Stimulated activated CD8-positive, alpha-beta memory T cell treated with anti-CD3 and anti-CD28 coated beads, Interleukin-12 subunit alpha, Interleukin-12 subunit beta, amount 100 ng/mL, for 4 hours (primary cell): Measurements from ENCODE around the gene GEN1.

Experiments
- DNase-seq: peaks from one replicate; pipeline ENCODE4 v3.0.0-alpha.2; 2020; ENCODE audit warnings: low read depth

Gene GEN1

DNA sequence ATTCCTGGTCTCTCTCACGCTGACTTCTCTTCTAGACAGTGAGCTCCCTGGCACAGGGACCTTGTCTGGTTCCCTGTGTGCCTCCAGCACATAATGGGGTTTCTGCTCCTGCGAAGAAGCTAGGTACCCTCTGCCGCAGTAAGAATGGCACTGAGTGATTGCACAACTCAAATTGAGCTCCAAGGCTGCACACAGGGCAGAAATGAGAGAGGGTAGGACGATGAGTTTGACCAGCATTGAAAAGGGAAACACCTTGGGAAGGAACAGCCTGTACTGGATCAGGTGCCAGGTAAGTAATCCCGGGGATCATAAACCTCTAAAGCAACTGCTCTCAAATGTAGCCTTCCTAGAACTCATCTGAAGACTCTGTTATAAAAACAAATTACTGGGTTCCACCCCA is 41.4 kb downstream of the GEN1 start:
- no peak for DNase-seq

DNA sequence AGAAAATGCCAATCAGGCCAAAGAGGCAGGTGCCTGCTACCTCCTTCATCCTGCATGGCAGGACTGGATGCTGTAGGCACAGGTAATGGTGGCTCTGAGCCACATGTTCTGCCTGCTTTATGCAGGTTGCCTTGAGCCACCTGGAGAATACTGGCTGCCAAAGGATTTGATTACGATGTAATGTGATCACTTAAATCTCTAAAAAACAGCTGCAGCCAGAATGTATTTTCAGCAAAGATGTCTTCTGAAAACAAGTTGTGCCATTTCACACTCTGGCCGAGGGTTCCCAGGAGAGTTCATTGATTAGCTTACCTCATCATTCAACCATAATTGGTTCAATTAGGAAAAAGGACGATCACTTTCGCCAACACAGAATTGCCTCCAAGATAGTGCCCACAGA is 44.4 kb downstream of the GEN1 start:
- no peak for DNase-seq

DNA sequence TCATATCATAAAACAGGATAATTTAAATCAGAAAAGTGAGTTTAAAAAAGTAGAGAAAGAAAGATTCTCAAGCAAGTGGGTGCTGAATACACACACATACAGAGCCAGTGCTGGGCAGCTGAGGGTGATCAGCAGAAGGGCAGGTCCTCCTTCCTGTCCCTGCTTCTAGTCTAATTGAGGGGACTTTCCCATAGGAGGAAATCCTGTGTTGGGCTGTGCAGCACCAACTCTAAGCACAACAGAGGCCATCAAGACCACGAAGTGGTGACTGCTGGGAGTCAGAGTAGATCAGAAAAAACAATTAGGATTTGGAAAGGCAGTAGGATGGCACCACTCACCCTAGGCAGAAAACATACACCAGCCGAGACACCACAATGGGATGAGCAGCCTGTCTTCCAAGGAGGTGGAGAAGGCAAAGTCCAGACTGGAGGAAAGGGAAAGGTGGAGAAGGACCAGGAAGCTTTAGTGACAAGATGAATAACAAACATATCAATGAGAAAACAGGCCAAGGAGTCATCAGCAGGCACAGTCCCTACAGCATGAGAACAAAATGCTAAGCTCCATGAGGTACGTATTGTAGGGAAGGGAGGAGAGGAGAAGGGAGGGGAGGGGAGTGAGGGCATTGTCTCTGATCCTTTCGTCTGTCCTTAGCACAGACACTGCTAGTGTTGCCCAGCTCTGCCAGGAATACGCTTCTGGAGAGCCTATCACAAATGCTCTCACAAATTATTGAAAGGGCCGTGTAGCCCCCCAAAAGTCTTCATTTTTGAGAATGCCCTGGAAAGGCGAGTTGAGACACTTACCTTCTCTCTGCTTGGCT is 45.6 kb downstream of the GEN1 start:
- no peak for DNase-seq

DNA sequence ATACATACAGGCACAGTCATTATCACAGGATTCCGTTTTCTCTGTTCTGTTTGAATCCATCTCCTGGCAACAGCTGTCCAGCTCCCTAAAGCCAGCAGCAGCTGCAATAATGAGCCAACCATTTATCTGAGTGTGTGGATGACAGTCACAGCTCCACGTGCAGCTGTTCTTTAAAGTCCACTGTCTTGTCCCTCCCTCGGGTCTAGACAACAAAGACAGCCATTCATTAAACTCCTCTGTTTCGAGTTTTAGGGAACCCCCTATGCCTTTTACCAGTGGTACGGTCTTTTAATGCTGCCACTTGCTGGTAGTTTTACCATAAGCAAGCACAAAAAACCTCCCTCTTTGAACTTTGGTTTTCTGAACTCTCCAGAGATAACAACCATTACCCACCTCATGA is 46.3 kb downstream of the GEN1 start:
- no peak for DNase-seq

DNA sequence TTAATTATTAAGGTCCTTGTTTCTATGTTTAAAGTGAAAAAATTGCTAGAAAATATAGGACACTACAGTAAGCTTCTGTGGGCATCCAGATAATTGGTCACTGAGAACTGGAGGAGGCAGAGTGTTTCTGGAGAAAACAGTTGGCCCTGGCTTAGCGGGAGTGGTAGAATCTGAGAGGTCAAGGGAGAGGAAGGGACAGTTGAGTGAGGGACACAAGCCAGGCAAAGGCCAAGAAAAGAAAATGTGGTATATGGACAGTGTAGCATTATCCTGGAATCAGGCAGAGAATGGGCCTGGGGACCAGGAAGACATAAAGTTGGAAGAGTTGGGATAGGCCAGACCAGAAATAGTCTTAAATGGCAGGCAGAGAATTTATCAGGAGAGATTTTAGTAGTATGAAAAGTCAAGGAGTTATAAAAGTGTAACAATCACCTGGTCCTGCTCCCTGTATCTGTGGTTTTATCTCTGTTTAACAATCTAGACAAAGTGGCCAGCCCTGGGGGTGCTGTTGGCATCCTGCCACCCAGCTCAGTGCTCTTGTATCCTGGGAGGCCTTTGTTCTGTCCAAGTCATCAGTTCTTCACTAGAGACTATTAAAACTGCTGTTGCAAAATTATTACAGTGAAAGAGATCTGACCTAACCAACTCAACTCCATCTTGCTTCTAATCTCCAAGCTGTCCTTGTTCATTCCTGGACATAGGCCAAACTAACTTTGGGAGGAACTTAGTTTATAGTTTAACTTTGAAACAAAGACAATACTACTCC is 46.9 kb downstream of the GEN1 start:
- no peak for DNase-seq

DNA sequence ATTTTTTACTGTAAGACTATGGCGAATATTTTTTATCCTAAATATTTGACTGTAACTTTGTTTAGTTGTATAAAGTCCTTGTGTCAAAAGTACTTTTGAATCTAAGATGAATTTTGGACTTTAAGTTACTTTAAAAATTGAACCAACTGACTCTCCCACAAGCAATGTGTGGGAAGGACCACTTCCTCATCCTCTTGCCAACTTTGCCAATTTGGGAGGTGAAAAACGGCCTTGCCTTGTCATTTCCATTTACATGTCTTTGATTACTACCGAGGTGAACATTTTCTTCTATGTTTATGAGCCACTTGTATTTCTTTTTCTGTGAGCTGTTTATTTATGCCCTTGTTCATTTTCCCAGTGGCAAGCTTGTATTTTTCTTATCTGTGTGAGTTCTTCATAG is 49.6 kb downstream of the GEN1 start:
- no peak for DNase-seq

DNA sequence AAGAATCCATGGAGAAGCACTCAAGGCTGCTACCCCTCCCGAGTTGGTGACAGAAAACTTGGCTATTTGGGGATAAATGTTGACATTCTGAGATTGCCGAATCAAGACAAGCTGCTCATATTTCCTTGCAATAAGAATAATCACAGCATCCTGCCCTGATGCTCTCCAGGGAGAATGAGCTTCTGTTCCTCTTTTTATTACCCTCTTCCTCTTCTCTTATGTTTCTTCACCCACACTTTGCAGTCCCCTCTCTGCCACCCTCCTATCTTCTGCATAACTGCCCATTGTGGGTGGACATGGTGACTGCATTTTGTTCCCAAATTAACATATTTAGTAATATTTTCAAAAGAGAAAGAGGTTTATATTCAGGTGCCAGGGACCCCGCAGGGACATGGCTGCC is 50.4 kb downstream of the GEN1 start:
- no peak for DNase-seq

DNA sequence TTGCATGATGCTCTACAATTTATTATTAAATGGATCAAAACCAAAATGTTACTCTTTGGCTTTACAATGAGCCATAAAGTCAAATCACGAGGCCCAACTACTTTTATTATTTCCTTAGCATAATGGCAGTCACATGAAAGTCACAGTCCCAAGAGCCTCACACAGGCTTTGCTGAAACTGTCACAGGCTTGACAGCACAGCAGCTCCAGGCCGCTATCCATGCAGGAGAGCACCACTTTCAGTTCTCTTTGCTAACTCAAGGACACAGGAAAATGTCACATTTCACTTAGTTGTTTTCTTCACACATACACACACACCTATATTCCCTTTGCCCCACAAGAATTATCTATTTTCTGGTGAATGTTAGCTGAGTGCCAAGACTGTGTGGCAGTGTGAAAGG is 51.2 kb downstream of the GEN1 start:
- no peak for DNase-seq

DNA sequence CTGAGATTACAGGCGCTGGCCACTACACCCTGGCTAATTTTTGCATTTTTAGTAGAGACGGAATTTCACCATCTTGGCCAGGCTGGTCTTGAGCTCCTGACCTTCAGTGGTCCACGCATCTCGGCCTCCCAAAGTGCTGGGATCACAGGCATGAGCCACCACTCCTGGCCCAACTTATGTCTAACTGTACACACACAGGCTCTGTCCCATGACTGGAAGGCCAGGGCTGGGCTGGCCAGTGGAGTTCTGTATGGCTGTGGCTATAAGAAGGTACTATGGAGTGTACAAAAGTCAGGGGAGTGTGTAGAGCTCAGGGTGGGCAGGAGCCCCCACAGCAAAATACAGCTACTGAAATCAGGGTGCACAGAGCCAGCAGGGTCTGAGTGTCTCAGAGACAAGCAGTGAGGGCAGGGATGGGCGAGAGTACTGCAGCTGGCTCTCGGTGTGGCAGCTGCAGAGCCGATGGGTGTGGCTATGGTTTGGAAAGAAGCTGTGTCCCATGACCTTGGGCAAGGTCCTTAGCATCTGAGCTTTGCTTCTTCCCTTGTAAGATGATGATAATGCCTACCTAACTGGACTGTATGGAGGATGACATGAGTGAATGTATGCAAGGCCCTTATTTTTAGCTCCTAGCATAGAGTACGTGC is 51.9 kb downstream of the GEN1 start:
- no peak for DNase-seq

DNA sequence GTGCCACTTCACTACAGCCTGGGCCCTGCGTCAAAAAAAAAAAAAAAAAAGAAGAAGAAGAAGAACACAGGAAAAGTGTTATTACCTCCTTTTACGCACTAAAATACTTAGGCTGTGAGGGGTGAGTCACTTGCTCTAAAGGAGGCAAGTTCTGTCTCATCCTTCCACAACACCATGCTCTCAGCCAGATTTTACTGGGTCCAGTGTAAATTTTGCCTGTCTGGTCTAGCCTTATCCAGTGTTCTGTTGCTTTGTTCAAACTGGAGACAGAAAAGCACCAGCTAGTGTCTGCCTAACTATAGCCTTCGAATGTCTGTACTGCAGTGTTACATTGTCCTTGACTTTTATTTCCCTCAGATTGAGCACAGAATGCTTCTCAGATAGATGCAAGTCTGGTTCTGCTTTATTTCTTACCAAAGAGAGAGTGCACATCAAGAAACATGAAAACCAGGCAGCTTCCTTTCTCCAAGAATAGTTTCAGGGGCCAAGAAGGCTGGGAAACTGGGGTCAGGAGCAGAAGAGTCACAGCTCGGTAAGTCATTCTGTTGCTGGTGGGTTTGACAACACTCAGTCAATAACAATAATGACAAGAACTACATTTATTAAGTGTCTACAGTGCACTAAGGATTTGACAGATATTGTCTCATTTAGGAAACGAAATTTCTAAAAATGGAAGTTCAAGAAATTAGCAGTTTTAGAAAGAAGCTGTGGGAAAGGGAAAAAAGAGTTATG is 59.2 kb downstream of the GEN1 start:
- no peak for DNase-seq

DNA sequence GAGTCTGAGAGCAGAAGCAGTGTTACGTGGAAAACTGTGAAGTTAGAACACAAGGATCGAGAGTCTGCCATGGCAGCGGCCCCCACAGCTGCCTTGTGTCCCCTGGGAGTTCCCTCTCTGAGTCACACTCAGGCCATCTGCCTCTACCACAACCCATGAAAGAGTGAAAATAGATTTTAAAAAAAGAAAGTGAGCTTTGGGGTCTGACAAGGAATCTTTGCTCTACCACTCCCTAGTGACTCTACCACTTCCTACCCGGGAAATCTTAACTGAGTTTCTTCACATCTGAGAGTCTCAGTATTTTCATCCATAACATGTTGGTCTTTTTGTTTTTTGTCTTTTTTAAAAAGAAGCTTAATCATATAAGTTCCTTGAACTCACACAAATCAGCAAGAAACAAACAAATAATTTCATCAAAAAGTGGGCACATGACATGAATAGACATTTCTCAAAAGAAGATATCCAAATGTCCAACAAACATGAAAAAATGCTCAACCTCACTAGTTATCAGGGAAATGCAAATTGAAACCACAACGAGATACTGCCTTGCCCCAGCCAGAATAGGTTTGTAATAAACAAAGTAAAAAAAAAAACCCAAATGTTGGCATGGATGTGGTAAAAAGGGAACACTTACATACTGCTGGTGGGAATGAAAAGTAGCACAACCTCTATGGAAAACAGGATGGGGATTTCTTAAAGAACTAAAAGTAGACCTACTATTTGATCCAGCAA is 60.0 kb downstream of the GEN1 start:
- no peak for DNase-seq

DNA sequence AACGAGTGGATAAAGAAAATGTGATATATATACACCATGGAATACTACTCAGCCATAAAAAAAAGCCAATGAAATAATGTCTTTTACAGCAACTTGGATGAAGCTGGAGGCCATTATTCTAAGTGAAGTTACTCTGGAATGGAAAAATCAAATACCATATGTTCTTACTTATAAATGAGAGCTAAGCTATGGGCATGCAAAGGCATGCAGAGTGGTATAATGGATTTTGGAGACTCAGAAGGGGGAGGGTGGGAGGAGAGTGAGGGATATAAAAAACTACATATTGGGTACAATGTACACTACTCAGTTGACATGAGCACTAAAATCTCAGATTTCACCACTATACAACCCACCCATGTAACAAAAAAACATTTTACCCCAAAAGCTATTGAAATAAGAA is 60.7 kb downstream of the GEN1 start:
- DNase-seq = no peak

DNA sequence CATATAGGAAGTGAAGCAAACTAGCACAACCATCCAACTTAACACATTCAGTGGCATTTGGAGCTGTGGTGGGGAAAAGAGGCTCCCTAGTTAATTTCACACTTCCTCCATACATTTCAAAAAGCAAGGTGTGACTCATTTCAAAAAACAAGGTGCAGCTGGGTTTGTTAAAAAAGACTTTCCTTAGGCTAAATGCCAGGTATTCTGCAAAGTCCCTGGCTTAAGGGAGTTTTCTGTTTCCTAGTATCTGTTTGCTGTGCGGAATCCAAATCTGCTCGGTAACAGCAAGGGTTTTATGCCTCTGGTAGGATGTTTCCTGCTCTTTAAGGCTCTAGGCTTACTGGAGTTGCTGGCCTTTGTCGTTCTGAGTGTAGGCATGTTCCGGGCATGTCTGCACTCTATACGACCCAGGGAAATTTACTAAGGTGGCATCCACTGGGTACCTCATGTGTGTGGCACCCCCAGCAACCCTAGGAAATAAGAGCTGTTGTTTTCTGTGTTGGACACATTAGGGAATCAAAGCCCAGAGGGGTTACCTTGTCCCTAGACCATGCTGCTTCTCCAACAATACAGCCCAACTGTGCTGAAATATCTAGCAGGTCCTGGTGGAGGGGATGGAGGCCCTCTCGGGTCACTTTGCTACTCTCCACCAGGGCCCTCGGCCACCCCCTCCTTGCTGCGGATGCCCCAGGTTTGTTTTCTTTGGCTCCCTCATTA is 61.7 kb downstream of the GEN1 start:
- DNase-seq = no peak

DNA sequence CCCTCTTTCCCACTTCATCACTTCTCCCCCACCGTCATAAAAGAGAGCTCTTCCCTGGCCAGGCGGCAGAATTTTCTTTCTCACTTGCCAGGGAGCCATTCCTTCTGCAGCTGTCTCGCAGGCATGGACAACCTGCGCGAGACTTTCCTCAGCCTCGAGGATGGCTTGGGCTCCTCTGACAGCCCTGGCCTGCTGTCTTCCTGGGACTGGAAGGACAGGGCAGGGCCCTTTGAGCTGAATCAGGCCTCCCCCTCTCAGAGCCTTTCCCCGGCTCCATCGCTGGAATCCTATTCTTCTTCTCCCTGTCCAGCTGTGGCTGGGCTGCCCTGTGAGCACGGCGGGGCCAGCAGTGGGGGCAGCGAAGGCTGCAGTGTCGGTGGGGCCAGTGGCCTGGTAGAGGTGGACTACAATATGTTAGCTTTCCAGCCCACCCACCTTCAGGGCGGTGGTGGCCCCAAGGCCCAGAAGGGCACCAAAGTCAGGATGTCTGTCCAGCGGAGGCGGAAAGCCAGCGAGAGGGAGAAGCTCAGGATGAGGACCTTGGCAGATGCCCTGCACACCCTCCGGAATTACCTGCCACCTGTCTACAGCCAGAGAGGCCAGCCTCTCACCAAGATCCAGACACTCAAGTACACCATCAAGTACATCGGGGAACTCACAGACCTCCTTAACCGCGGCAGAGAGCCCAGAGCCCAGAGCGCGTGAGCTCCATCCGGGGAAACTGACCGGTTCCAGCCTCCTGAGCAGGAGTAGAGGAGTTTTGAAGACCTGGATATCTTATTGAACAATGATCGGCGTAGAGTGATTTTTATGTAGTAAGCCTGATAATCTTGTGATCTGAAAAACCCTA is 62.7 kb downstream of the GEN1 start, which contains the start of gene MSGN1:
TSS of gene MSGN1 (plus strand) at position 65 of the 850 bp plus-strand sequence. CDS start at position 124, 59 bp downstream.
- DNase-seq = no peak

DNA sequence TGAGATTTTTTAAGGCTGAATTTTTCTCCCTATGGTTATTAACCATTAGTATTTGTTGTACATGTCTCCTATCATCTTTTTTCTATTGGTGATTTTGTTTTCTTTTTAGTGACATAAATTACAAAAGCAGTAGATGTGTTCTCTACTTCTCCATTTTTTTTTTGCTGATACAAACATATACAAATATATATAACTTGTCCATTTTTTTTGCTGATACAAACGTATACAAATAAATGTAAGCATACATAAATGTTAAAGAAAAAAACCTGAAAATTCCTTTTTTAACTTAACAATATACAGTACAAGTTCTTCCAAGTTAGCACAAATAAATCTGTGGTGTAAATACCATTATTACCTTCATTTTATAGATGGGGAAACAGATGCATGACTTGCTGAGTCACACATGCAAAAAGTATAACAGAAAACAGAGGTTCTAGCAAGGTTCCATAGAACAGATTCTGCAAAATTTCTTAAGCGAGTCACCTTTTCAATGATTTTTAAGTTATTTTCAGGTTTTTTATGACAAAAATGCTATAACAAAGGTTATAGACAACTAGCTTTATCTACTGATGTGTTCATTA is 64.4 kb downstream of the GEN1 start:
- no peak for DNase-seq

DNA sequence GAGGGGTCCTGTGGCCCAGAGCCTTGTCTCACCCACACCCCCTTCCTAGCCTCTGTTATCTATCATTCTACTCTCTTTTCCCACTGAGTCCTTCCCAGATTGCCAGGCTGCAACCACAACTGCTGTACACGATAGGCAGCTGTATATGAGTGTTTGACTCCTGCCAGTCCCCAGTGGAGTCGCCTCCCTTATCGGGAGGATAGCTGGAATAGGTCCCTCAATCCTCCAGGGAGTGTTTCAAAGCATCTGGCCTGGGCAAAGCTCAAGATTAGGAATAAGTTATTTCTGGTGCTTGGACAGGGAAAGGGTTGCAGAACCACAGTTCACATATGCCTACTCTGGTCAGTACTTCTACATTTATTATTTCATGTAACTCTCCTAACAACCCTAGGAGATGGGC is 67.1 kb downstream of the GEN1 start:
- DNase-seq = no peak

DNA sequence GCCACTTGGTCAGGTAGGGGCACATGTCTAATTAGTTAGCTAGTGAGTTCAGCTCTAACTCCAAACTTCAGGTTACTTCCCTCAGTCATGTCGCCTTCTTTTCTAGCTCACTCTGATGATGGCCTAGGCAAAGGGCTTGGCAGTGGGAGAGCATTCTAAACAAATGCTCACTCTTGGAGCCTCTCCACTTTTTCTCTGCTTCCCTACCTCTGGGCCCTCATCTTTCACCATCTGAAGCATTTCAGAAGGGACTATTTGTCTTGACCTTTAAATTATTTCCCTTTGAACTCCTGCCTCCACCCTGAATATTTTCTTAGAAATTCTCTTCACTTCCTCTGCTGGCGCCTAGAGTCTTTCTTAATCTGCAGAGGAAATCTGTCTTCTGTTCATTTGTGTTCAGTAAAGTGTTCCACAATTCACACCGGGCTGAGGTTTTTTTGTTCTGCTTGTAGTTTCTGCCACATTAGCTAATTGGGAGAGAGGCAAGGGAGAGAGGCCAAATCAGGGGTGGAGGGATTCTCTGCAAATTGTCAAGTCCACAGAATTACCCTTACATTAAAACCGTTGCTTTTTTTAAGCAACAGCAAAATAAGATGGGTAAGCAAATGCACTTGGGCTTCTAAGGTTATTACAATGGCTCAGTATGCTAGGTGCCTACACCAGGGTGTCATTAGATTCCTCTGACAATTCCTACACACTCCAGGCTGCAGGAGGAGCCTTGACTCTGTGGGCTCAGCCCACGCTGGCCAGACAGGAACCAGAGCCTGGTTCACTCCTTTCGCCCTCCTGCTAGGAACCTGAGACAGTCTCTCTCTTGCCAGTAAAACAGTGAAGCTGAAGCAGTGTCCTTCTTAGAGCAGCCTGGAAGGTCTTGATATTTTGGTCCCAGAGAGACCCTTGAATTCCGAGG is 67.9 kb downstream of the GEN1 start:
- DNase-seq = no peak

DNA sequence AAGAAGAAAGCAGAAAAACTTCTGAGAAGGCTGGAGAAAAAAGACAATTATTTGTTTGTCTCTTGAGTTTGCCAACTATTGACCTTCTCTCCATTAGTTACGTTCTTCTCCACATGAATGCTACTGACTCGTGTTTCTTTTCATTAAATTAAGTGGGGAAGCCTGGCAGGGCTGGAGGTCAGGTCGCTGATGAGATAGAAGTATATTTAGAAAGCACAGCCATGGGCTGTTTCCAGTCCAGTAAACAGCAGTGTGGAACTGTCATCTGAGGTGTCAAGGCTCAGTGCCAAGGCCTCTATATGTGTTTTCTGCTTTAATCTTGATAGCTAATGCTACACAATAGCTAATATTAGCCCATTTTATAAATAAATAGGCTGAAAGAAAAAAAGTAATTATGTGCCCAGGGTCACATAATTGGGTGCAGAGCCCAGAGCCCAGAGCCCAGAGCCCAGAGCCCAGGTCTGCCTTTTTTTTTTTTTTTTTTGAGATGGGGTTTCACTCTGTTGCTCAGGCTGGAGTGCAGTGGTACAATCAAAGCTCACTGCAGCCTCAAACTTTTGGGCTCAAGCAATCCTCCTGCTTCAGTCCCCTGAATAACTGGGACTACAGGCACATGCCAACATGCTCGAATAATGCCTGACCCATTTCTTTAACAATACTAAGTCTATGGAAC is 68.6 kb downstream of the GEN1 start:
- DNase-seq = no peak
